Measurements from ENCODE around the gene DNAH1. TPM values are rescaled to one million over a fixed set of nuclear protein-coding genes. Genes with fewer than 3 reads are reported as not detected.

Gene DNAH1
- total and polyA plus RNA-seq, 2 experiments from 2014 or later = 0.81 to 1.8 TPM

DNA sequence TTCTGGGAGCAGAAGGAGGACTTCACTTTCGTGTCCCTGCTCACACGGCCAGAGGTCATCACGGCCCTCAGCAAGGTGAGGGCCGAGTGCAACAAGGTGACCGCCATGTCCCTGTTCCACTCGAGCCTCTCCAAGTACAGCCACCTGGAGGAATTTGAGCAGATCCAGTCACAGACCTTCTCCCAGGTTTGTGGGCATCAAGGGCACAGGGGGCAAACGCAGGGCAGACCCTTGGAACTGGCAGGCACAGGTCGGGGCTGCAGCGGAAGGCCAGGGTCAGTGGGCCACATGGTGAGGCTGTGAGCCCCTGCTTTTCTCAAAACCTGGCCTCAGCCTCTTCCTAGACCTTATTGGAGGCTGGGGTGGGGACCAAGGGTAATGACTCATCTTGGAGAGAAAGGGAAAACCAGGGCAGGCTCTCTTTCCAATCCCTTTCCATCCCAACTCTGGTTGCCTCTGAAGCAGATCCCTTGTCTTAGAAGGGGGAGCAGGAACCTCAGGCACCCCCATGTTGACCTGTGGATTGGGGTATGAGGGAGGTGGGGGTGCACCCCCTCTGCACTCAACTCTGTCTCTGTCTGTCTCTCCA is 29.5 kb downstream of the DNAH1 start:
- Mint-ChIP-seq H3K9me3 (no peaks in the 10 kb centered on the region), H3K36me3 (ENCODE audit: low read depth) (no peaks in the 10 kb centered on the region), H3K27ac (no peak overlapping the region), H3K4me1 (no peaks in the 10 kb centered on the region), H3K27me3 (ENCODE audit: insufficient read depth, low read depth, poor library complexity) (peaks cover 12% of the 10 kb centered on the region), H3K4me3 (no peak overlapping the region)
- no peaks in the 10 kb centered on the region for H3K27me3 ChIP-seq (ENCODE audit: insufficient read depth)
- H3K9me2 ChIP-seq (ENCODE audit: insufficient read depth) = no peaks in the 10 kb centered on the region
- no peaks in the 10 kb centered on the region for H3K4me1 ChIP-seq (ENCODE audit: insufficient read depth)
- H3K27ac ChIP-seq (ENCODE audit: low read depth) = no peak overlapping the region
- no peaks in the 10 kb centered on the region for H4K20me1 ChIP-seq (replicated peaks; ENCODE audit: insufficient read depth)
- no peak overlapping the region for H3K4me3 ChIP-seq
- H3K4me2 ChIP-seq = no peak overlapping the region
- no peaks in the 10 kb centered on the region for H3F3A ChIP-seq (replicated peaks; ENCODE audit: low read depth)
- no peak overlapping the region for H2AFZ ChIP-seq
- H3K36me3 ChIP-seq (ENCODE audit: insufficient read depth) = no peaks in the 10 kb centered on the region
- no peaks in the 10 kb centered on the region for H3K79me2 ChIP-seq (replicated peaks; ENCODE audit: insufficient read depth)
- DNase-seq (ENCODE audit: low spot score) (no peak), ATAC-seq (no peak)
- TF ChIP-seq POLR2AphosphoS5 (IDR thresholded peaks at IDR 0.05; ENCODE audit: low read depth) = no peak
- TF ChIP-seq, protein P1, sequence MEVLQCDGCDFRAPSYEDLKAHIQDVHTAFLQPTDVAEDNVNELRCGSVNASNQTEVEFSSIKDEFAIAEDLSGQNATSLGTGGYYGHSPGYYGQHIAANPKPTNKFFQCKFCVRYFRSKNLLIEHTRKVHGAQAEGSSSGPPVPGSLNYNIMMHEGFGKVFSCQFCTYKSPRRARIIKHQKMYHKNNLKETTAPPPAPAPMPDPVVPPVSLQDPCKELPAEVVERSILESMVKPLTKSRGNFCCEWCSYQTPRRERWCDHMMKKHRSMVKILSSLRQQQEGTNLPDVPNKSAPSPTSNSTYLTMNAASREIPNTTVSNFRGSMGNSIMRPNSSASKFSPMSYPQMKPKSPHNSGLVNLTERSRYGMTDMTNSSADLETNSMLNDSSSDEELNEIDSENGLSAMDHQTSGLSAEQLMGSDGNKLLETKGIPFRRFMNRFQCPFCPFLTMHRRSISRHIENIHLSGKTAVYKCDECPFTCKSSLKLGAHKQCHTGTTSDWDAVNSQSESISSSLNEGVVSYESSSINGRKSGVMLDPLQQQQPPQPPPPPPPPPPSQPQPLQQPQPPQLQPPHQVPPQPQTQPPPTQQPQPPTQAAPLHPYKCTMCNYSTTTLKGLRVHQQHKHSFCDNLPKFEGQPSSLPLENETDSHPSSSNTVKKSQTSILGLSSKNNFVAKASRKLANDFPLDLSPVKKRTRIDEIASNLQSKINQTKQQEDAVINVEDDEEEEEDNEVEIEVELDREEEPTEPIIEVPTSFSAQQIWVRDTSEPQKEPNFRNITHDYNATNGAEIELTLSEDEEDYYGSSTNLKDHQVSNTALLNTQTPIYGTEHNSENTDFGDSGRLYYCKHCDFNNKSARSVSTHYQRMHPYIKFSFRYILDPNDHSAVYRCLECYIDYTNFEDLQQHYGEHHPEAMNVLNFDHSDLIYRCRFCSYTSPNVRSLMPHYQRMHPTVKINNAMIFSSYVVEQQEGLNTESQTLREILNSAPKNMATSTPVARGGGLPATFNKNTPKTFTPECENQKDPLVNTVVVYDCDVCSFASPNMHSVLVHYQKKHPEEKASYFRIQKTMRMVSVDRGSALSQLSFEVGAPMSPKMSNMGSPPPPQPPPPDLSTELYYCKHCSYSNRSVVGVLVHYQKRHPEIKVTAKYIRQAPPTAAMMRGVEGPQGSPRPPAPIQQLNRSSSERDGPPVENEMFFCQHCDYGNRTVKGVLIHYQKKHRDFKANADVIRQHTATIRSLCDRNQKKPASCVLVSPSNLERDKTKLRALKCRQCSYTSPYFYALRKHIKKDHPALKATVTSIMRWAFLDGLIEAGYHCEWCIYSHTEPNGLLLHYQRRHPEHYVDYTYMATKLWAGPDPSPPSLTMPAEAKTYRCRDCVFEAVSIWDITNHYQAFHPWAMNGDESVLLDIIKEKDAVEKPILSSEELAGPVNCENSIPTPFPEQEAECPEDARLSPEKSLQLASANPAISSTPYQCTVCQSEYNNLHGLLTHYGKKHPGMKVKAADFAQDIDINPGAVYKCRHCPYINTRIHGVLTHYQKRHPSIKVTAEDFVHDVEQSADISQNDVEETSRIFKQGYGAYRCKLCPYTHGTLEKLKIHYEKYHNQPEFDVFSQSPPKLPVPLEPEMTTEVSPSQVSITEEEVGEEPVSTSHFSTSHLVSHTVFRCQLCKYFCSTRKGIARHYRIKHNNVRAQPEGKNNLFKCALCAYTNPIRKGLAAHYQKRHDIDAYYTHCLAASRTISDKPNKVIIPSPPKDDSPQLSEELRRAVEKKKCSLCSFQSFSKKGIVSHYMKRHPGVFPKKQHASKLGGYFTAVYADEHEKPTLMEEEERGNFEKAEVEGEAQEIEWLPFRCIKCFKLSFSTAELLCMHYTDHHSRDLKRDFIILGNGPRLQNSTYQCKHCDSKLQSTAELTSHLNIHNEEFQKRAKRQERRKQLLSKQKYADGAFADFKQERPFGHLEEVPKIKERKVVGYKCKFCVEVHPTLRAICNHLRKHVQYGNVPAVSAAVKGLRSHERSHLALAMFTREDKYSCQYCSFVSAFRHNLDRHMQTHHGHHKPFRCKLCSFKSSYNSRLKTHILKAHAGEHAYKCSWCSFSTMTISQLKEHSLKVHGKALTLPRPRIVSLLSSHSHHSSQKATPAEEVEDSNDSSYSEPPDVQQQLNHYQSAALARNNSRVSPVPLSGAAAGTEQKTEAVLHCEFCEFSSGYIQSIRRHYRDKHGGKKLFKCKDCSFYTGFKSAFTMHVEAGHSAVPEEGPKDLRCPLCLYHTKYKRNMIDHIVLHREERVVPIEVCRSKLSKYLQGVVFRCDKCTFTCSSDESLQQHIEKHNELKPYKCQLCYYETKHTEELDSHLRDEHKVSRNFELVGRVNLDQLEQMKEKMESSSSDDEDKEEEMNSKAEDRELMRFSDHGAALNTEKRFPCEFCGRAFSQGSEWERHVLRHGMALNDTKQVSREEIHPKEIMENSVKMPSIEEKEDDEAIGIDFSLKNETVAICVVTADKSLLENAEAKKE (CRISPR knock-in tag; IDR thresholded peaks at IDR 0.05) = no peak
- TF ChIP-seq, protein P2, sequence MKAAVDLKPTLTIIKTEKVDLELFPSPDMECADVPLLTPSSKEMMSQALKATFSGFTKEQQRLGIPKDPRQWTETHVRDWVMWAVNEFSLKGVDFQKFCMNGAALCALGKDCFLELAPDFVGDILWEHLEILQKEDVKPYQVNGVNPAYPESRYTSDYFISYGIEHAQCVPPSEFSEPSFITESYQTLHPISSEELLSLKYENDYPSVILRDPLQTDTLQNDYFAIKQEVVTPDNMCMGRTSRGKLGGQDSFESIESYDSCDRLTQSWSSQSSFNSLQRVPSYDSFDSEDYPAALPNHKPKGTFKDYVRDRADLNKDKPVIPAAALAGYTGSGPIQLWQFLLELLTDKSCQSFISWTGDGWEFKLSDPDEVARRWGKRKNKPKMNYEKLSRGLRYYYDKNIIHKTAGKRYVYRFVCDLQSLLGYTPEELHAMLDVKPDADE (IDR thresholded peaks at IDR 0.05) = no peak
- TF ChIP-seq JUNB (IDR thresholded peaks at IDR 0.05; ENCODE audit: unreplicated experiment) = no peak
- no peak for TF ChIP-seq ZNF331 (CRISPR knock-in tag; IDR thresholded peaks at IDR 0.05; ENCODE audit: low read depth)
- TF ChIP-seq ZNF114 (CRISPR knock-in tag; IDR thresholded peaks at IDR 0.05) = no peak
- TF ChIP-seq, protein P3, sequence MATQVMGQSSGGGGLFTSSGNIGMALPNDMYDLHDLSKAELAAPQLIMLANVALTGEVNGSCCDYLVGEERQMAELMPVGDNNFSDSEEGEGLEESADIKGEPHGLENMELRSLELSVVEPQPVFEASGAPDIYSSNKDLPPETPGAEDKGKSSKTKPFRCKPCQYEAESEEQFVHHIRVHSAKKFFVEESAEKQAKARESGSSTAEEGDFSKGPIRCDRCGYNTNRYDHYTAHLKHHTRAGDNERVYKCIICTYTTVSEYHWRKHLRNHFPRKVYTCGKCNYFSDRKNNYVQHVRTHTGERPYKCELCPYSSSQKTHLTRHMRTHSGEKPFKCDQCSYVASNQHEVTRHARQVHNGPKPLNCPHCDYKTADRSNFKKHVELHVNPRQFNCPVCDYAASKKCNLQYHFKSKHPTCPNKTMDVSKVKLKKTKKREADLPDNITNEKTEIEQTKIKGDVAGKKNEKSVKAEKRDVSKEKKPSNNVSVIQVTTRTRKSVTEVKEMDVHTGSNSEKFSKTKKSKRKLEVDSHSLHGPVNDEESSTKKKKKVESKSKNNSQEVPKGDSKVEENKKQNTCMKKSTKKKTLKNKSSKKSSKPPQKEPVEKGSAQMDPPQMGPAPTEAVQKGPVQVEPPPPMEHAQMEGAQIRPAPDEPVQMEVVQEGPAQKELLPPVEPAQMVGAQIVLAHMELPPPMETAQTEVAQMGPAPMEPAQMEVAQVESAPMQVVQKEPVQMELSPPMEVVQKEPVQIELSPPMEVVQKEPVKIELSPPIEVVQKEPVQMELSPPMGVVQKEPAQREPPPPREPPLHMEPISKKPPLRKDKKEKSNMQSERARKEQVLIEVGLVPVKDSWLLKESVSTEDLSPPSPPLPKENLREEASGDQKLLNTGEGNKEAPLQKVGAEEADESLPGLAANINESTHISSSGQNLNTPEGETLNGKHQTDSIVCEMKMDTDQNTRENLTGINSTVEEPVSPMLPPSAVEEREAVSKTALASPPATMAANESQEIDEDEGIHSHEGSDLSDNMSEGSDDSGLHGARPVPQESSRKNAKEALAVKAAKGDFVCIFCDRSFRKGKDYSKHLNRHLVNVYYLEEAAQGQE (IDR thresholded peaks at IDR 0.05; ENCODE audit: unreplicated experiment) = no peak
- no peak for TF ChIP-seq EZH2phosphoT487 (IDR thresholded peaks at IDR 0.05; ENCODE audit: unreplicated experiment)
- TF ChIP-seq, protein P4, sequence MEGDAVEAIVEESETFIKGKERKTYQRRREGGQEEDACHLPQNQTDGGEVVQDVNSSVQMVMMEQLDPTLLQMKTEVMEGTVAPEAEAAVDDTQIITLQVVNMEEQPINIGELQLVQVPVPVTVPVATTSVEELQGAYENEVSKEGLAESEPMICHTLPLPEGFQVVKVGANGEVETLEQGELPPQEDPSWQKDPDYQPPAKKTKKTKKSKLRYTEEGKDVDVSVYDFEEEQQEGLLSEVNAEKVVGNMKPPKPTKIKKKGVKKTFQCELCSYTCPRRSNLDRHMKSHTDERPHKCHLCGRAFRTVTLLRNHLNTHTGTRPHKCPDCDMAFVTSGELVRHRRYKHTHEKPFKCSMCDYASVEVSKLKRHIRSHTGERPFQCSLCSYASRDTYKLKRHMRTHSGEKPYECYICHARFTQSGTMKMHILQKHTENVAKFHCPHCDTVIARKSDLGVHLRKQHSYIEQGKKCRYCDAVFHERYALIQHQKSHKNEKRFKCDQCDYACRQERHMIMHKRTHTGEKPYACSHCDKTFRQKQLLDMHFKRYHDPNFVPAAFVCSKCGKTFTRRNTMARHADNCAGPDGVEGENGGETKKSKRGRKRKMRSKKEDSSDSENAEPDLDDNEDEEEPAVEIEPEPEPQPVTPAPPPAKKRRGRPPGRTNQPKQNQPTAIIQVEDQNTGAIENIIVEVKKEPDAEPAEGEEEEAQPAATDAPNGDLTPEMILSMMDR (conservative IDR thresholded peaks at IDR 0.05; ENCODE audit: low read depth in 2 of 2) = no peak
- TF ChIP-seq EZH2 (IDR thresholded peaks at IDR 0.05; ENCODE audit: low read depth, unreplicated experiment) = no peak
- no peak for TF ChIP-seq CREB1 (CRISPR knock-in tag; IDR thresholded peaks at IDR 0.05; ENCODE audit: low read depth)
- no peak for TF ChIP-seq NANOG (IDR thresholded peaks at IDR 0.05; ENCODE audit: borderline replicate concordance)
- no peak for TF ChIP-seq STAT1 (IDR thresholded peaks at IDR 0.05; ENCODE audit: unreplicated experiment)

All from GM23338 (cell line).